ENCODE data around the gene DLX4.

DNA sequence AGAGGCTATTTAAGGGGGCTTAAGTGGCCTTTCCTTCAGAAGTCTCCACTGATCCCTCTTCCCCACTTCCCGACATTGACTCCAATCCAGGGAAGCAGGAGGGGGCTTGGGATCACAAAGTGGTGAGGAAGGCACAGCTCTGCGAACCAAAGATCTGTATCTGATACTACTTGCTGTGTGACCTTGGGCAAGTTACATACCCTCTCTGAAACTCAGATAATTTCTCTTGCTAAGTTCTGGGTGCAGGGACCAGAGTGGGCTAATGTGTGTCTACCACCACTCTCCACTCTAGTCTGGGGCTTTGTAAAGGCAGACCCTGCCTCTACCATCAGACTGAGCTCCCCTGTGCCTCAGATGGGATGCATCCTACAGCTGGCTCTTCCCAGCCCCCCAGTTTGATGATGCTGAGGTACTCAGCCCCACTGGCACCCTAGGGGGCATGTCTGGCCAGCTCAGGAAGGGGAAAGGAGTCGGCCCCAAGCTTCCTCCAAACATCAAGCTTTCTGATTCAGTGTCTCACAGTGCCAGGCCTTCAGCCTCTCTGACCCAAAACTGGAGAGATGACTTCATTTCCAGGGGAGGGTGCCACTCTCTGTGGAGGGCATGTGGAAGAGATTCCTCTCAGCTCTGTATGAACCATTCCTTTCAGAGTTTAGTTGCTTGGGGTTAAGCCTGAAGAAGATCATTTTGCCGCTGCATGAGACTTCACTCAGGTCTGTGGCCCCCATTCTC lies 10.9 kb downstream of the DLX4 start:
- TF ChIP-seq, protein P1, sequence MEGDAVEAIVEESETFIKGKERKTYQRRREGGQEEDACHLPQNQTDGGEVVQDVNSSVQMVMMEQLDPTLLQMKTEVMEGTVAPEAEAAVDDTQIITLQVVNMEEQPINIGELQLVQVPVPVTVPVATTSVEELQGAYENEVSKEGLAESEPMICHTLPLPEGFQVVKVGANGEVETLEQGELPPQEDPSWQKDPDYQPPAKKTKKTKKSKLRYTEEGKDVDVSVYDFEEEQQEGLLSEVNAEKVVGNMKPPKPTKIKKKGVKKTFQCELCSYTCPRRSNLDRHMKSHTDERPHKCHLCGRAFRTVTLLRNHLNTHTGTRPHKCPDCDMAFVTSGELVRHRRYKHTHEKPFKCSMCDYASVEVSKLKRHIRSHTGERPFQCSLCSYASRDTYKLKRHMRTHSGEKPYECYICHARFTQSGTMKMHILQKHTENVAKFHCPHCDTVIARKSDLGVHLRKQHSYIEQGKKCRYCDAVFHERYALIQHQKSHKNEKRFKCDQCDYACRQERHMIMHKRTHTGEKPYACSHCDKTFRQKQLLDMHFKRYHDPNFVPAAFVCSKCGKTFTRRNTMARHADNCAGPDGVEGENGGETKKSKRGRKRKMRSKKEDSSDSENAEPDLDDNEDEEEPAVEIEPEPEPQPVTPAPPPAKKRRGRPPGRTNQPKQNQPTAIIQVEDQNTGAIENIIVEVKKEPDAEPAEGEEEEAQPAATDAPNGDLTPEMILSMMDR (conservative IDR thresholded peaks at IDR 0.05; ENCODE audit: low read length), result no peak
- no peak for TF ChIP-seq EZH2phosphoT487 (IDR thresholded peaks at IDR 0.05; ENCODE audit: borderline replicate concordance)
